IMR-90 (cell line): ENCODE measurements around the gene TCOF1. TPM values are rescaled to one million over a fixed set of nuclear protein-coding genes. Genes with fewer than 3 reads are reported as not detected.

Experiments
- ATAC-seq: fragments of 200-7000 bp; cut with Tn5 transposase; 2 replicates; pipeline ENCODE4 v1.9.1; 2020; ENCODE audit warnings: low read depth, mild to moderate bottlenecking, moderate library complexity
- BruUV-seq: library from RNA; stranded (reverse); fragments of 400-500 nt; replicated peaks from 2 replicates; lab custom pipeline; 2021; lab: Mats Ljungman, UMichigan
- CTCF ChIA-PET: fragments of 300-600 bp; formaldehyde crosslinking; extraction: SDS; loops from one replicate; lab custom pipeline; 2021; ENCODE audit warnings: antibody characterized with exemption; lab: Yijun Ruan, JAX
- POLR2A ChIA-PET: fragments of 300-600 bp; sonication (Branson Sonifier 250); formaldehyde crosslinking; loops from one replicate; lab custom pipeline; 2022; ENCODE audit warnings: antibody characterized with exemption; ENCODE audit not compliant: unreplicated experiment; lab: Charles Lee
- DNase-seq: peaks from one replicate; pipeline ENCODE4 v3.0.0; 2013
- H2AFZ ChIP-seq: replicated peaks from 2 replicates; pipeline ENCODE3; 2013; ENCODE audit warnings: low read length, mild to moderate bottlenecking; ENCODE audit not compliant: poor library complexity
- H2AK5ac ChIP-seq: 2 replicates; pipeline ENCODE4 v1.6.1; 2013; ENCODE audit warnings: low read depth, low read length, inconsistent platforms
- H2AK9ac ChIP-seq: replicated peaks from 2 replicates; pipeline ENCODE3; 2013; ENCODE audit warnings: mild to moderate bottlenecking, low read depth, low read length, moderate library complexity; ENCODE audit not compliant: poor library complexity
- H2BK120ac ChIP-seq: 2 replicates; pipeline ENCODE4 v1.6.1; 2013; ENCODE audit warnings: low read depth, low read length, inconsistent platforms
- H2BK15ac ChIP-seq: 3 replicates; pipeline ENCODE4 v1.6.1; 2013; ENCODE audit warnings: low read depth, low read length, inconsistent platforms
- H2BK20ac ChIP-seq: 2 replicates; pipeline ENCODE4 v1.6.1; 2013; ENCODE audit warnings: low read depth, mild to moderate bottlenecking, inconsistent platforms, low read length, moderate library complexity
- H2BK5ac ChIP-seq: 2 replicates; pipeline ENCODE4 v1.6.1; 2013; ENCODE audit warnings: mild to moderate bottlenecking, low read depth, low read length, inconsistent platforms; ENCODE audit not compliant: poor library complexity, severe bottlenecking
- H3K14ac ChIP-seq: replicated peaks from 2 replicates; pipeline ENCODE4 v1.6.1; 2013; ENCODE audit warnings: low read depth, low read length, inconsistent platforms
- H3K18ac ChIP-seq: 2 replicates; pipeline ENCODE4 v1.6.1; 2013; ENCODE audit warnings: low read depth, low read length, control low read depth
- H3K23ac ChIP-seq: 2 replicates; pipeline ENCODE4 v1.6.1; 2013; ENCODE audit warnings: low read depth, low read length, inconsistent platforms
- H3K27ac ChIP-seq: 2 replicates; pipeline ENCODE4 v1.5.1; 2013; ENCODE audit warnings: mild to moderate bottlenecking, control low read depth, low read length; ENCODE audit not compliant: insufficient read depth
- H3K27me3 ChIP-seq: 2 replicates; pipeline ENCODE4 v1.6.1; 2013; ENCODE audit warnings: low read length; ENCODE audit not compliant: control insufficient read depth, insufficient read depth
- H3K36me3 ChIP-seq: 2 replicates; pipeline ENCODE4 v1.6.1; 2013; ENCODE audit warnings: low read length, mixed read lengths; ENCODE audit not compliant: control insufficient read depth, insufficient read depth
- H3K4ac ChIP-seq: 2 replicates; pipeline ENCODE4 v1.6.1; 2013; ENCODE audit warnings: low read depth, low read length, inconsistent platforms
- H3K4me1 ChIP-seq: 2 replicates; pipeline ENCODE4 v1.6.1; 2013; ENCODE audit warnings: low read length, mixed read lengths; ENCODE audit not compliant: control insufficient read depth, insufficient read depth
- H3K4me2 ChIP-seq: 2 replicates; pipeline ENCODE4 v1.6.1; 2013; ENCODE audit warnings: low read depth, mild to moderate bottlenecking, control low read depth, low read length, moderate library complexity
- H3K4me3 ChIP-seq: 2 replicates; pipeline ENCODE4 v1.5.1; 2013; ENCODE audit warnings: low read depth, mild to moderate bottlenecking, control low read depth, low read length, moderate library complexity; ENCODE audit not compliant: insufficient read depth
- H3K56ac ChIP-seq: 2 replicates; pipeline ENCODE4 v1.6.1; 2013; ENCODE audit warnings: low read length, inconsistent platforms; ENCODE audit not compliant: insufficient read depth; ENCODE audit errors: extremely low read depth
- H3K79me1 ChIP-seq, 2 experiments: 2 replicates each; pipeline ENCODE4 v1.6.1; 2013; ENCODE audit warnings: low read length in 2 of 2, inconsistent platforms in 1 of 2, low read depth in 1 of 2
- H3K9ac ChIP-seq: 2 replicates; pipeline ENCODE4 v1.6.1; 2013; ENCODE audit warnings: low read depth, low read length, control low read depth
- H3K9me1 ChIP-seq: 2 replicates; pipeline ENCODE4 v1.6.1; 2013; ENCODE audit warnings: low read length, inconsistent platforms; ENCODE audit not compliant: insufficient read depth
- H3K9me3 ChIP-seq: 2 replicates; pipeline ENCODE4 v1.6.1; 2013; ENCODE audit warnings: low read length; ENCODE audit not compliant: control insufficient read depth, insufficient read depth
- H4K20me1 ChIP-seq: 2 replicates; pipeline ENCODE4 v1.6.1; 2013; ENCODE audit warnings: low read length, inconsistent platforms; ENCODE audit not compliant: insufficient read depth
- H4K5ac ChIP-seq: 2 replicates; pipeline ENCODE4 v1.6.1; 2013; ENCODE audit warnings: mild to moderate bottlenecking, low read depth, low read length, control low read depth
- H4K8ac ChIP-seq, 2 experiments: 2 replicates each; pipeline ENCODE4 v1.6.1; 2013; ENCODE audit warnings: low read depth in 2 of 2, low read length in 2 of 2, control low read depth in 1 of 2, inconsistent platforms in 1 of 2
- H4K91ac ChIP-seq: 2 replicates; pipeline ENCODE4 v1.6.1; 2013; ENCODE audit warnings: low read depth, low read length, inconsistent platforms; ENCODE audit not compliant: insufficient read depth
- MAFK ChIP-seq: IDR thresholded peaks from 2 replicates; pipeline ENCODE4 v1.6.1; 2012; ENCODE audit warnings: low read depth, low read length, improper control_type of control experiment
- MAZ ChIP-seq: IDR thresholded peaks from 2 replicates; pipeline ENCODE4 v1.6.1; 2012; ENCODE audit warnings: low read depth, mild to moderate bottlenecking, low read length, improper control_type of control experiment, moderate library complexity, borderline replicate concordance
- RCOR1 ChIP-seq: IDR thresholded peaks from 2 replicates; pipeline ENCODE4 v1.6.1; 2012; ENCODE audit warnings: mild to moderate bottlenecking, low read length, improper control_type of control experiment; ENCODE audit not compliant: insufficient replicate concordance
- WGBS, 2 experiments: methylation state at CpG; one replicate each; pipeline versions ENCODE4 v1.1.5 to v1.1.7; 2013; ENCODE audit warnings: missing lambda C conversion rate in 2 of 2; ENCODE audit not compliant: insufficient read length in 1 of 2; ENCODE audit errors: extremely low coverage in 2 of 2; 5-methylcytosine and 5-hydroxymethylcytosine counted together
- dilution Hi-C: fragments of 300-500 bp; cut with HindIII; formaldehyde crosslinking; loops from one replicate; pipeline ENCODE4 v1.14.3; 2018; ENCODE audit warnings: low sequenced_read_pairs; ENCODE audit not compliant: unreplicated experiment
- in situ Hi-C: fragments of 300-500 bp; cut with MboI; formaldehyde crosslinking; loops from 3 replicates; pipeline ENCODE4 v1.14.3; 2019; ENCODE audit warnings: low sequenced_read_pairs, inconsistent platforms, mixed read lengths
- intact Hi-C: fragments of 100-400 bp; cut with micrococcal nuclease; formaldehyde crosslinking; loops from 2 replicates; pipeline ENCODE4 v1.10.0; 2022
- polyA plus RNA-seq, 3 experiments: library from polyadenylated mRNA; depleted of rRNA; stranded (reverse); fragments of >200 nt; gene quantifications; 2 replicates each; pipeline ENCODE4 v1.2.3, GENCODE V29; 2012; ENCODE audit warnings: low replicate concordance in 1 of 3
- total RNA-seq: library from RNA; depleted of rRNA; stranded (reverse); fragments of >200 nt; gene quantifications from 2 replicates; pipeline ENCODE4 v1.2.3, GENCODE V29; 2012

TCOF1 gene
- total and polyA plus RNA-seq, 2 of the 4 experiments (the other 2 are of a cell fraction) = 18.2 to 19.7 TPM

DNA sequence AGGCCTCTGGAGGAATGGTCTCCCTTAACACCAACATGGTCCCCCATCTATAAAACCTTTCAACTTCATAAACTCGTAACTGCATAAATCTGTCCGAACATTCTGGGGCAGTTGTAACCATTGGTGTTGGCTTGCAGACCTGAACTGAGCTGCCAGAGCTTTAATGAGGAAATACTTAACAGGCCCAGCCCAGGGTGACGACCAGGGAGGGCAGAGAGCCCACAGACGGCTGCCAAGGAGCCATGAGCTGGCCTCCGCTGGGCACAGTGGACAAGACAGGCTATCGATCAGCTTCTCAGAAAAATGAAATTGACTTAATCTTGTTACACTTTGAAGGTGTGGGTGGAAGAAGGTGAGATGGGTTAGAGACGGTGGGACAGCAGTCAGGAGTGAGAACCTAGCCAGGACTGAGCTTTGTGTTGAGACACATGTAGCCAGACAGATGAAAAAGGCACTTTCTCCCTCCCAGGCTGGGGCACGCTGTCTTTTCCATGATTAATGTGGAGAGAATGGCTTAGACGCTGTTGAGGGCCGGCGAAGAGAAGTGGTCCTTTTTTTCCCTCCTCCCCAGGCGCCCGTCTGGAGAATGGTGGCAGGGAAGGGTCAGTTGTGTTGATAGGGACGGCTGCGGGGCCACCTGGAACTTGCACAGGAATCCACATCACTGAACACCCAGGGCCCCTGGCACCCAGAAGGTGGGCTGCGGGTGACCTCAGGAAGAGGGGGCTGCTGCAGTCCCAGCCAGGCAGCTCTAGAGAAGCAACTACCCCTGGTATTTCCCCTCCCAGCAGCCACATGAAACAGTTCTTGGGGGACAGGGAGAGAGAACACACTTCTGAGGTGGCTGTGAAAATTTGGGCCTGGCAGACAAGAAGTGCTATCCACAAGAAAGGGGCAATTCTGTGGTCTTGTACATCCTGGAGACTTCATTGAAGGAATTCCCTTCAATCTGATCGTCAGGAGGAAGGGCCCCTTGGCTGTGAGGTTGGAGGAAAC, 27.3 kb upstream of the TCOF1 start (continued):
- TF ChIP-seq RCOR1 = no peak

- H4K20me1 ChIP-seq = no peaks in the 10 kb centered on the region
- BruUV-seq = no TSS peak
- ATAC-seq (no peak), DNase-seq (no peak)
- dilution Hi-C loops (no loop called here), intact Hi-C loops (no loop called here), in situ Hi-C loops (no loop called here)
- no peaks in the 10 kb centered on the region for H3K9me3 ChIP-seq
- H2BK20ac ChIP-seq = no peak overlapping the region
- H3K9ac ChIP-seq = no peak overlapping the region
- no peak overlapping the region for H3K14ac ChIP-seq
- H3K4me2 ChIP-seq = no peak overlapping the region
- H3K9me1 ChIP-seq = peaks cover 6% of the 10 kb centered on the region
- no peak overlapping the region for H3K4ac ChIP-seq
- ChIA-PET CTCF (no interaction called here), POLR2A (no interaction called here)
- no peak overlapping the region for H4K5ac ChIP-seq
- peaks cover 12% of the 10 kb centered on the region for H3K4me1 ChIP-seq
- no peaks in the 10 kb centered on the region for H3K36me3 ChIP-seq
- no peak overlapping the region for H3K27ac ChIP-seq
- no peak overlapping the region for H3K18ac ChIP-seq
- no peak overlapping the region for H2AK9ac ChIP-seq
- no peak overlapping the region for H2BK120ac ChIP-seq
- TF ChIP-seq MAZ = no peak
- TF ChIP-seq MAFK = no peak
- H3K56ac ChIP-seq = no peak overlapping the region
- peaks cover 3% of the 10 kb centered on the region; the same call in 1 of the 2 replicates for H3K27me3 ChIP-seq
- WGBS, 2 experiments = 100% methylated on average over 2 of the region's 5 CpGs; no CpG with 5 or more reads in 1 of the 2 experiments
- H3K23ac ChIP-seq = no peak overlapping the region
- H2BK15ac ChIP-seq = no peak overlapping the region
- no peak overlapping the region for H3K4me3 ChIP-seq
- H2AK5ac ChIP-seq = no peak overlapping the region
- no peak overlapping the region for H4K91ac ChIP-seq
- no peak overlapping the region for H2BK5ac ChIP-seq
- no peaks in the 10 kb centered on the region for H3K79me1 ChIP-seq
- H2AFZ ChIP-seq = no peak overlapping the region
- no peak overlapping the region for H4K8ac ChIP-seq
These were observed 24.1 kb upstream of the TCOF1 start for GRCh38 chr5:150333400-150333799.
